ENCODE data around the gene BMP2K. TPM values are rescaled to one million over a fixed set of nuclear protein-coding genes. Genes with fewer than 3 reads are reported as not detected.

BMP2K gene
- total and polyA plus RNA-seq, 7 experiments from 2014 or later = 3.1 to 25.6 (median 13.6) TPM

DNA sequence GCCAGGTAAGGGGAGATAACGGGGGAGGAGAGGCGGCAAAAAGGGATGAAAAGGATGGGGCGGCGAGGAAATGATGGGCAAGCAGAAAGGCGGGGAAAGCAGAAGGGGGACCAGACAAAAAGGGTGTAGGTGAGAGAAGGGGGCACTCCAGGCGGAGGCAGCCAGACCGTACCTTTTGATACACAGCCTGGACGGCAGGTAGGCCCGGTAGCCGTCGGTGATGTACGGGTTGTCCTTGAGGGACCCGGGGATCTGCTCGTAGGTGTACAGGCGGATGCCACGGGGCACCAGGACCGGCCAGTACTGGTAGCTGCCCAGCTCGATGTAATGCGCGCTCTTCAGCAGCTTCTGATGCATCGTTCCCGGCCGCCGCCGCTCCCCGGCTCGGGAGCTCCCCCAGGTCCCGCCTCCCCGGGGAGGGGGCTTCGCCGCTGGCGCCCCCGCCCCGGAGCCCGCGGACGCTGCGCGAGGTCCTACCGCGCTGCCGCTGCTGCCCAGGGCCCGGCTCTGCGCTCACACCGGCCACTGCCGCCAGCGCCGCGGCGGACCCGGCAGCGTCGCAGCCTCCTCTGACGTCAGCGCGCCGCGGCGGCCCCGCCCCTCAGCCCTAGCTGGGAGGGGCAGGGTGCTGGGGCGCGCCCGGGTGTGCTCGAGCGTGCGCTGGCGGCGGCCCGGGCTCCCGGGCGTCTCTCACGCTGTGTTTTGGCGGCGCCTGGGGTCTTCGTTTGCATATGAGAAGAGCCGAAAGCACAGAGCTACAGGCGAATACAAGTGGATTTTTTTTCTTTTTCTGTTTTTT, 162.9 kb downstream of the BMP2K start, which contains the start of gene PAQR3:
Gene PAQR3 (minus strand): TSS at position 571 of the 799 bp plus-strand sequence. CDS start 214 bp downstream, at position 357.
- H3K9me3 Mint-ChIP-seq = peaks cover 0 to 2% (median 0%) of the 10 kb centered on the region in 11 donors
- no peaks in the 10 kb centered on the region for H3K27me3 ChIP-seq (ENCODE audit: control insufficient read depth in 2 of 2, insufficient read depth in 2 of 2, low read length in 2 of 2)
- peak within 1 kb of the TSS; percentile 86 for H3K4me3 ChIP-seq (ENCODE audit: low read length)
- intact Hi-C loops (cut with micrococcal nuclease) = loop anchor here (1.0 to 5.0 kb wide), 11 partner anchors 9 to 1782 kb away; partner anchors contain the start of genes BMP2K (in 2 of the 2), ANTXR2 (in 1 of the 2), CCNG2 (in 1 of the 2) and MRPL1 (in 1 of the 2)
- no peaks in the 10 kb centered on the region for H3K9me3 ChIP-seq (ENCODE audit: control insufficient read depth in 2 of 3, low read length in 3 of 3)
- POLR2A ChIA-PET = interaction anchor here (0.6 to 1.8 kb wide), 2 partner anchors 17 to 1264 kb away, joined by 3 to 4 read pairs; no protein-coding TSS in a partner anchor
- peak within 1 kb of the TSS; percentile 82 to 97 (median 92) for H3K27ac Mint-ChIP-seq
- H3K27ac ChIP-seq (ENCODE audit: low read depth, low read length) = peak within 1 kb of the TSS; percentile 82
- ATAC-seq = peak; percentile 98
- H3K4me3 Mint-ChIP-seq = peak within 1 kb of the TSS; percentile 92 to 100 (median 98)
- peaks cover 5 to 14% of the 10 kb centered on the region in 2 donors for H3K4me1 ChIP-seq (ENCODE audit: control insufficient read depth in 2 of 2, insufficient read depth in 2 of 2, low read length in 2 of 2)
- peaks cover 8 to 18% (median 11%) of the 10 kb centered on the region in 5 donors for H3K27me3 Mint-ChIP-seq
- H3K36me3 Mint-ChIP-seq = peaks cover 0 to 7% (median 3%) of the 10 kb centered on the region in 5 donors
- H3K36me3 ChIP-seq (ENCODE audit: control insufficient read depth in 2 of 3, insufficient read depth in 3 of 3, low read length in 3 of 3) = peaks cover 0 to 5% (median 0%) of the 10 kb centered on the region in 3 experiments
- H3K4me1 Mint-ChIP-seq = peaks cover 23 to 54% (median 39%) of the 10 kb centered on the region in 7 donors
- peak; percentile 70 to 91 (median 86) for DNase-seq
- CTCF ChIA-PET = interaction anchor here (0.6 to 2.6 kb wide), 2 partner anchors 13 to 1730 kb away, joined by 3 to 14 read pairs; no protein-coding TSS in a partner anchor

DNA sequence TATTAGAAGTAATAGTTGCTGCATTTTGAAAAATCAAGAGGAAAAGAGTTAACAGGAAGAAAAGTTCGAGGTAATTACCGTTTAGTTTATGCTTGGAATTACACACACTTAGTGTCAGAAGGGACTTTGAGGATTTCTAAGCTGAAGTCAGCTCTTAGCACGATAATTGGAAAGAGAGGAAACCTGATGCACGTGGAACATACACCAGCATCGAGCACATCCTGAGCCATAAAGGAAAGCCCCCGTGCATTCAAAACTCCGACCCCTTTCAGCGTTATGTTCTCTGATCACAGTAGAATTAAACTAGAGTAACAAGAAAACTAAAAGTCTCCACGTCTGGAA, 163.5 kb downstream of the BMP2K start:
- POLR2A ChIA-PET = interaction anchor here (0.6 to 1.8 kb wide), 2 partner anchors 18 to 1263 kb away, joined by 3 to 4 read pairs; no protein-coding TSS in a partner anchor
- Mint-ChIP-seq H3K36me3 (peaks cover 0 to 6% (median 1%) of the 10 kb centered on the region in 5 donors), H3K4me3 (peak overlapping the region; percentile 74 to 100 (median 87)), H3K9me3 (peaks cover 0 to 2% (median 0%) of the 10 kb centered on the region in 11 donors), H3K4me1 (peaks cover 21 to 48% (median 39%) of the 10 kb centered on the region in 7 donors), H3K27ac (peak overlapping the region in 7 of 9 donors; percentile 19 to 90 (median 69)), H3K27me3 (peaks cover 8 to 23% (median 12%) of the 10 kb centered on the region in 5 donors)
- H3K27ac ChIP-seq (ENCODE audit: low read depth, low read length) = peak overlapping the region; percentile 82
- no peaks in the 10 kb centered on the region for H3K9me3 ChIP-seq (ENCODE audit: control insufficient read depth in 2 of 3, low read length in 3 of 3)
- ATAC-seq (peak; percentile 12), DNase-seq (no peak)
- H3K27me3 ChIP-seq (ENCODE audit: control insufficient read depth in 2 of 2, insufficient read depth in 2 of 2, low read length in 2 of 2) = no peaks in the 10 kb centered on the region
- intact Hi-C loops (cut with micrococcal nuclease) = loop anchor here (1.0 to 5.0 kb wide), 10 partner anchors 163 to 1782 kb away; partner anchors contain the start of genes BMP2K (in 2 of the 2), ANTXR2 (in 1 of the 2), CCNG2 (in 1 of the 2) and MRPL1 (in 1 of the 2)
- peak overlapping the region; percentile 86 for H3K4me3 ChIP-seq (ENCODE audit: low read length)
- peaks cover 0 to 5% (median 0%) of the 10 kb centered on the region in 3 experiments for H3K36me3 ChIP-seq (ENCODE audit: control insufficient read depth in 2 of 3, insufficient read depth in 3 of 3, low read length in 3 of 3)
- H3K4me1 ChIP-seq (ENCODE audit: control insufficient read depth in 2 of 2, insufficient read depth in 2 of 2, low read length in 2 of 2) = peaks cover 5 to 14% of the 10 kb centered on the region in 2 donors
- CTCF ChIA-PET = interaction anchor here (0.6 to 2.6 kb wide), 2 partner anchors 13 to 1729 kb away, joined by 3 to 14 read pairs; no protein-coding TSS in a partner anchor

DNA sequence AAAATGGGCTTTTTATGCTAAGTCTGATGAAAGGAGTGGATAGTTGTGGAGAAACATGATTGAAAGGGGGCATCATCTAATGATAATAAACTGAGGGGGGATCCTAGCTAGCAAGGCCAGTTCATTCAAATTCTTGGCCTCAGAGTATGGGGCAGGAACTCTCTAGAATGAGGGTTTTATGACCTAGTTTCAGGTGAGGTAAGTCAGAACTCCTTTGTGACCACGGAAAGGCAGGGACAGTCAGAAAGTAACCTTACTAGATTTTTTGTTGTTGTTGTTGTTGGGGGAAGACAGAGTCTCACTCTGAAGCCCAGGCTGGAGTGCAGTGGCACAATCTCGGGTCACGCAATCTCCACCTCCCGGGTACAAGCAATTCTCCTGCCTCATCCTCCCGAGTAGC, 164.6 kb downstream of the BMP2K start:
- Histone ChIP-seq H3K9me3 (ENCODE audit: control insufficient read depth in 2 of 3, low read length in 3 of 3) (no peaks in the 10 kb centered on the region), H3K4me3 (ENCODE audit: low read length) (no peak overlapping the region), H3K36me3 (ENCODE audit: control insufficient read depth in 2 of 3, insufficient read depth in 3 of 3, low read length in 3 of 3) (peaks cover 0 to 5% (median 0%) of the 10 kb centered on the region in 3 experiments), H3K27ac (ENCODE audit: low read depth, low read length) (no peak overlapping the region), H3K4me1 (ENCODE audit: control insufficient read depth in 2 of 2, insufficient read depth in 2 of 2, low read length in 2 of 2) (peaks cover 5 to 14% of the 10 kb centered on the region in 2 donors), H3K27me3 (ENCODE audit: control insufficient read depth in 2 of 2, insufficient read depth in 2 of 2, low read length in 2 of 2) (no peaks in the 10 kb centered on the region)
- Mint-ChIP-seq H3K27ac (no peak overlapping the region), H3K36me3 (peaks cover 0 to 6% (median 0%) of the 10 kb centered on the region in 5 donors), H3K27me3 (peaks cover 12 to 31% (median 17%) of the 10 kb centered on the region in 5 donors), H3K4me3 (peak overlapping the region in 2 of 10 donors; percentile 4 to 14), H3K9me3 (peaks cover 0 to 2% (median 0%) of the 10 kb centered on the region in 11 donors), H3K4me1 (peaks cover 21 to 37% (median 33%) of the 10 kb centered on the region in 7 donors)
- CTCF ChIA-PET = no interaction called here
- DNase-seq (no peak), ATAC-seq (no peak)
- intact Hi-C loops (cut with micrococcal nuclease) = no loop called here
- POLR2A ChIA-PET = no interaction called here

DNA sequence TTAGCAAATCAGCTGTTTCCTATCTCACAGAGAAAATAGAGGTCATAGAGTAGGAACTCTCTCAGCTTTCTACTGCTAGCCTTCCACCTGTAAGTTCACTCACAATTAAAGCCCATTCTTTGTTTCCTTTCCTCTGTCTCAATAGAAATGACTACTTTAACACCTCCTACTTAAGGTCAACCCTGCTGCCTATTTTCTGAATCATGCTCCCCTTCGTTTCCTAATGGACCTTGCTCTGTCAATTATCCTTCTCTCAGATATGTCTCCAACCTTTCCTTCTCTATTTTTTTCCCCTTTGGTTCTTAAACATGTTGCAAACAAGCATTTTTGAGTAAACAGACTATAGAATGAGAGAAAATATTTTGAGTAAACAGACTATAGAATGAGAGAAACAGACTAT, 168.2 kb downstream of the BMP2K start:
- POLR2A ChIA-PET = no interaction called here
- Histone ChIP-seq H3K36me3 (ENCODE audit: control insufficient read depth in 2 of 3, insufficient read depth in 3 of 3, low read length in 3 of 3) (no peaks in the 10 kb centered on the region), H3K4me3 (ENCODE audit: low read length) (no peak overlapping the region), H3K4me1 (ENCODE audit: control insufficient read depth in 2 of 2, insufficient read depth in 2 of 2, low read length in 2 of 2) (peaks cover 5% of the 10 kb centered on the region in 2 donors), H3K9me3 (ENCODE audit: control insufficient read depth in 2 of 3, low read length in 3 of 3) (no peaks in the 10 kb centered on the region), H3K27ac (ENCODE audit: low read depth, low read length) (no peak overlapping the region), H3K27me3 (ENCODE audit: control insufficient read depth in 2 of 2, insufficient read depth in 2 of 2, low read length in 2 of 2) (no peaks in the 10 kb centered on the region)
- Mint-ChIP-seq H3K27me3 (peaks cover 26 to 57% (median 30%) of the 10 kb centered on the region in 5 donors), H3K9me3 (peaks cover 0 to 2% (median 0%) of the 10 kb centered on the region in 11 donors), H3K36me3 (peaks cover 0 to 3% (median 0%) of the 10 kb centered on the region in 5 donors), H3K27ac (no peak overlapping the region), H3K4me3 (no peak overlapping the region), H3K4me1 (peaks cover 6 to 11% (median 8%) of the 10 kb centered on the region in 7 donors)
- no peak for ATAC-seq
- DNase-seq = no peak
- CTCF ChIA-PET = no interaction called here
- intact Hi-C loops (cut with micrococcal nuclease) = no loop called here

DNA sequence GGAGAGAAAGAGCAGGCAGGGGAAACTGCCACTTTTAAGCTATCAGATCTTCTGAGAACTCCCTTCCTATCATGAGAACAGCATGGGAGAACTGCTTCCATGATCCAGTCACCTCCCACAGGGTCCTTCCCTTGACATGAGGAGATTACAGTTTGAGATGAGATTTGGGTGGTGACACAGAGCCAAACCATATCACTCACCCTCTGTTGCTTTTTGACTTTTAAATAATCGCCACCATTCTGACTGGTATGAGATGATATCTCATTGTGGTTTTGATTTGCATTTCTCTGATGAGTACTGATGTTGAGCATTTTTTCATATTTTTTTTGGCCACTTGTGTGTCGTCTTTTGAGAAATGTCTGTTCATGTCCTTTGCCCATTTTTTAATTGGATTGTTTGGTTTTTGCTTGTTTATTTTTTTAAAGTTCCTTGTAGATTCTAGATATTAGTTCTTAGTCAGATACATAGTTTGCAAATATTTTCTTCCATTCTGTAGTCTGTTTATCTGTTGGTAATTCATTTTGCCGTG, 169.6 kb downstream of the BMP2K start:
- Histone ChIP-seq H3K27ac (ENCODE audit: low read depth, low read length) (no peak overlapping the region), H3K36me3 (ENCODE audit: control insufficient read depth in 2 of 3, insufficient read depth in 3 of 3, low read length in 3 of 3) (no peaks in the 10 kb centered on the region), H3K9me3 (ENCODE audit: control insufficient read depth in 2 of 3, low read length in 3 of 3) (no peaks in the 10 kb centered on the region), H3K27me3 (ENCODE audit: control insufficient read depth in 2 of 2, insufficient read depth in 2 of 2, low read length in 2 of 2) (no peaks in the 10 kb centered on the region), H3K4me3 (ENCODE audit: low read length) (no peak overlapping the region), H3K4me1 (ENCODE audit: control insufficient read depth in 2 of 2, insufficient read depth in 2 of 2, low read length in 2 of 2) (no peaks in the 10 kb centered on the region)
- Mint-ChIP-seq H3K9me3 (peaks cover 0 to 2% (median 0%) of the 10 kb centered on the region in 11 donors), H3K27ac (no peak overlapping the region), H3K27me3 (peaks cover 26 to 60% (median 33%) of the 10 kb centered on the region in 5 donors), H3K4me3 (no peak overlapping the region), H3K4me1 (peaks cover 0 to 4% (median 0%) of the 10 kb centered on the region in 7 donors), H3K36me3 (peaks cover 0 to 3% (median 0%) of the 10 kb centered on the region in 5 donors)
- ChIA-PET CTCF (no interaction called here), POLR2A (no interaction called here)
- no peak for ATAC-seq
- intact Hi-C loops (cut with micrococcal nuclease) = no loop called here
- DNase-seq = no peak

DNA sequence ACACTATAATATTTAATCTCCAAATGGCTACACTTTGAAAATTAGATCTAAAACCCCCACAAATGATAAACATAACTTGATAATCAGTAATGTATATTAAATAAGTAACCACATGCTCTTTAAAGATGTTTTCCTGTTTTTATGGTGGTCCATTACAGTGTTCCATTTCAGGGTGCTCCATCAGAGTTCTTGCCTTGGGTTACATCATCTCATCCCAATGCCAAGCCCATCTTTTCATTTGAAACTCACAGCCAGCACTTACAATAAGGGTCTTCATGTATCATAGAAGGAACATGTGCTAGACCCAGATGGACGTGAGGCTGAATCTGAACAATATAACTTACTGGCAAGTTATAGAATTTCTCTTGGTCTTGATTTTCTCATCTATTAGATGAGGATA, 173.6 kb downstream of the BMP2K start:
- Mint-ChIP-seq H3K9me3 (no peaks in the 10 kb centered on the region), H3K27ac (no peak overlapping the region), H3K27me3 (peaks cover 17 to 52% (median 32%) of the 10 kb centered on the region in 5 donors), H3K4me1 (no peaks in the 10 kb centered on the region), H3K36me3 (no peaks in the 10 kb centered on the region), H3K4me3 (no peak overlapping the region)
- H3K27me3 ChIP-seq (ENCODE audit: control insufficient read depth in 2 of 2, insufficient read depth in 2 of 2, low read length in 2 of 2) = no peaks in the 10 kb centered on the region
- H3K36me3 ChIP-seq (ENCODE audit: control insufficient read depth in 2 of 3, insufficient read depth in 3 of 3, low read length in 3 of 3) = no peaks in the 10 kb centered on the region
- H3K4me1 ChIP-seq (ENCODE audit: control insufficient read depth in 2 of 2, insufficient read depth in 2 of 2, low read length in 2 of 2) = no peaks in the 10 kb centered on the region
- no peaks in the 10 kb centered on the region for H3K9me3 ChIP-seq (ENCODE audit: control insufficient read depth in 2 of 3, low read length in 3 of 3)
- H3K4me3 ChIP-seq (ENCODE audit: low read length) = no peak overlapping the region
- ChIA-PET CTCF (no interaction called here), POLR2A (no interaction called here)
- intact Hi-C loops (cut with micrococcal nuclease) = loop anchor here (5.0 kb wide), 3 partner anchors 968 to 1413 kb away; no protein-coding TSS in a partner anchor
- ATAC-seq (no peak), DNase-seq (no peak)
- no peak overlapping the region for H3K27ac ChIP-seq (ENCODE audit: low read depth, low read length)
